ENCODE results near the gene PTK7.

PTK7 gene

DNA sequence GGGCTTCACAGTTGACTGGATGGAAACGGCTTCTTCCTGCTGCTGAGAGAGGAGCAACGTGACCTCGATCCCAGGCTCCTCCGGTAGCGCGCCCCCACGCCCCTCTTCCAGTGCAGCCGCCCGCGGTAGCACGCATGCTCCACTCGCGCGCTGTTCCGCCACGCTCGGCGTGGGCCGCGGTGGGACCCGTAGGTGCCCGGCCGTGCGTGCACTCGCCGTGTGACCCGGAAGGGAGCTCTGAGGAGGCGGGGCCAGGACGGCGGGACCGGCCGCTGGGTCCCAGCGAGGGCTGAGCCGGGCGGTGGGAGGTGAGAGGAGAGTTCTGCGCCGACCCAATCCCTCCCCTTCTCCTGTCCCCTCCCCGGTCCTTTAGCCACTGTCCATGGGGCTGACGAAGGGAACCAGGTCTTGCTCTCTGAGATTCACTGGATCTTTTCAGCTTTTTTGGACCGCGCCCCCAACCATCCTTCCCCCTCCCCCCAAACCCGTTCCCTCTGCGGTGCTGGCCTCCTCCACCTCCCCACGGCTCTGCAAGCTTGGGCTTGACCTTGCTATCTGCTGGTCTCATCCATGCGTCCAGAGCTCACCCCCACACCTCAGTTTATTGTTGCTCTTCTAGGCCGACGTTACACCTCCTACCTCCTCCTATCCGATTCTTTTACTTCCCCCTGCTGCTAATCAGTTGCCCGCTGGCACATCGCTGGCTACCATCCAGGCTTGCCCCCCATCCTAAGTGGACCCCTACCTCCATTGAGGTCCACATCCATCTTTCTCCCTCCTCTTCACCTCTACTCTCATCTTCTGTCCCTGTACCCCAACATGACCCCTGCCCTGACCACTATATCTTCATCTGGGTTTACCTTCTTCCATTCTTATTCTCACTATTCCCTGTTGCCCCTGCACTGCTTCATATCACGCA lies 106.1 kb downstream of the PTK7 start, which contains the start of gene CUL9:
CUL9 (plus strand) TSS at position 255 of the 919 bp plus-strand sequence. CDS start 2,115 bp downstream, outside the sequence.
- TF ChIP-seq, protein P1, sequence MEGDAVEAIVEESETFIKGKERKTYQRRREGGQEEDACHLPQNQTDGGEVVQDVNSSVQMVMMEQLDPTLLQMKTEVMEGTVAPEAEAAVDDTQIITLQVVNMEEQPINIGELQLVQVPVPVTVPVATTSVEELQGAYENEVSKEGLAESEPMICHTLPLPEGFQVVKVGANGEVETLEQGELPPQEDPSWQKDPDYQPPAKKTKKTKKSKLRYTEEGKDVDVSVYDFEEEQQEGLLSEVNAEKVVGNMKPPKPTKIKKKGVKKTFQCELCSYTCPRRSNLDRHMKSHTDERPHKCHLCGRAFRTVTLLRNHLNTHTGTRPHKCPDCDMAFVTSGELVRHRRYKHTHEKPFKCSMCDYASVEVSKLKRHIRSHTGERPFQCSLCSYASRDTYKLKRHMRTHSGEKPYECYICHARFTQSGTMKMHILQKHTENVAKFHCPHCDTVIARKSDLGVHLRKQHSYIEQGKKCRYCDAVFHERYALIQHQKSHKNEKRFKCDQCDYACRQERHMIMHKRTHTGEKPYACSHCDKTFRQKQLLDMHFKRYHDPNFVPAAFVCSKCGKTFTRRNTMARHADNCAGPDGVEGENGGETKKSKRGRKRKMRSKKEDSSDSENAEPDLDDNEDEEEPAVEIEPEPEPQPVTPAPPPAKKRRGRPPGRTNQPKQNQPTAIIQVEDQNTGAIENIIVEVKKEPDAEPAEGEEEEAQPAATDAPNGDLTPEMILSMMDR (IDR thresholded peaks at IDR 0.05; ENCODE audit: borderline replicate concordance, insufficient read depth, low read depth, low read length) = no peak
- H3K4me3 ChIP-seq (ENCODE audit: low read depth, low read length) = peak within 1 kb of the TSS; percentile 65

DNA sequence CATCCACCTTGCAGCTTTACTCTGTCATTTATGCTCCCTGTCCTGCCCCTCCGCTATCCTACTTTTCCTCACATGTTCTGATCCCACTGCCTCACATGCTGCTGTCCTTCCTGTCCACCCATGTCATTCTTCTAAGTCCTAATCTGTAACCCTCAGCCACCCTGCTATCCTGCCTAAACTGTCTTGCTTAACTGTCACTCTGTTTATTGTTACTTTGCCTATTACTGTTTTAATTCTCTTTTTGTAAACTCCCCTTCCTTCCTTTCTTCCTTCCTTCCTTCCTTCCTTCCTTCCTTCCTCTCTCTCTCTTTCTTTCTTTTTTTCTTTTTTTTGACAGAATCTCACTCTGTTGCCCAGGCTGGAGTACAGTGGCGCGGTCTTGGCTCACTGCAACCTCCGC lies 107.3 kb downstream of the PTK7 start:
- H3K4me3 ChIP-seq (ENCODE audit: low read depth, low read length) = no peak overlapping the region
- TF ChIP-seq, protein P1 (IDR thresholded peaks at IDR 0.05; ENCODE audit: borderline replicate concordance, insufficient read depth, low read depth, low read length) = no peak

DNA sequence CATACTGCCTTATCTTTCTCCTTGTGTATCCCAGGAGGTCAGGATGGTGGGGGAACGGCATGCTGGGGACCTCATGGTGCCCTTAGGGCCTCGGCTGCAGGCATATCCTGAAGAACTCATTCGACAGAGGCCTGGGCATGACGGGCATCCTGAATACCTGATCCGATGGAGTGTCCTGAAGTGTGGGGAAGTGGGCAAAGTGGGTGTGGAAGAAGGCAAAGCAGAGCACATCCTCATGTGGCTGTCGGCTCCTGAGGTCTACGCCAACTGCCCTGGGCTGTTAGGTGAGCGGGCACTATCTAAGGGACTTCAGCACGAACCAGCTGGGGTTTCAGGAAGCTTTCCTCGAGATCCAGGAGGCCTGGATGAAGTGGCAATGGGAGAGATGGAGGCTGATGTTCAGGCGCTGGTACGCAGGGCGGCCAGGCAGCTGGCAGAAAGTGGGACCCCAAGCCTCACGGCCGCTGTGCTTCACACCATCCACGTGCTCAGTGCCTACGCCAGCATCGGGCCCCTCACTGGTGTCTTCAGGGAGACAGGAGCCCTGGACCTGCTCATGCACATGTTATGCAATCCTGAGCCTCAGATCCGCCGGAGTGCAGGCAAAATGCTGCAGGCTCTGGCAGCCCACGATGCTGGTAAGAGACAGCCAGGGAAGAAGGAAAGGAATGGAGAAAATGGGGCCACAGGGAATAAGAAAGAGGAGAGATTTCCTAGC lies 108.3 kb downstream of the PTK7 start:
- H3K4me3 ChIP-seq (ENCODE audit: low read depth, low read length) = no peak overlapping the region
- TF ChIP-seq, protein P1 (IDR thresholded peaks at IDR 0.05; ENCODE audit: borderline replicate concordance, insufficient read depth, low read depth, low read length) = no peak

DNA sequence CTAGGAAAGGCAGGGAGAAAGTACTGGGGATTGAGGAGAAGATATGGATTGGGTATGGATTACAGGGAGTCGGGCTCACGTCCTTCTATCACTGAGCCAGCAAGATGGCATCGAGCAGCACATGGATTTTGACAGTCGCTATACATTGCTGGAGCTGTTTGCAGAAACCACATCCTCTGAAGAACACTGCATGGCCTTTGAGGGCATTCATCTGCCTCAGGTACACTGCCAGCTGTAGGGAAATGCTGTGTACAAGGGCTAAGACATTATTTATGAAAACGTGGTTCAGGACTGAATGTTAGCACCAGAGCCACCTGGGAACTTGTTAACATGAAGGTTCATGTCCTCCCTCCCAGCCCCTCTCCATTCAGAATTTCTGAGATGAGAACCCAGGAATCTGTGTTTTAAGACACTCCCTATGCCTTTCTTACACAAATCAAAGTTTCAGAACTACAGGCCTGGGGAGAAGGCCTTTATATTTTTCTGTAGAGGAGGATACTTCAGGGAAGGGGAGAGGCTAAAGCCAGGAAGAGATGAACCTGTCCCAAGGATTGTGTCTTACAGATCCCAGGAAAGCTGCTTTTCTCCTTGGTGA lies 109.4 kb downstream of the PTK7 start:
- TF ChIP-seq, protein P1 (IDR thresholded peaks at IDR 0.05; ENCODE audit: borderline replicate concordance, insufficient read depth, low read depth, low read length) = no peak
- no peak overlapping the region for H3K4me3 ChIP-seq (ENCODE audit: low read depth, low read length)

DNA sequence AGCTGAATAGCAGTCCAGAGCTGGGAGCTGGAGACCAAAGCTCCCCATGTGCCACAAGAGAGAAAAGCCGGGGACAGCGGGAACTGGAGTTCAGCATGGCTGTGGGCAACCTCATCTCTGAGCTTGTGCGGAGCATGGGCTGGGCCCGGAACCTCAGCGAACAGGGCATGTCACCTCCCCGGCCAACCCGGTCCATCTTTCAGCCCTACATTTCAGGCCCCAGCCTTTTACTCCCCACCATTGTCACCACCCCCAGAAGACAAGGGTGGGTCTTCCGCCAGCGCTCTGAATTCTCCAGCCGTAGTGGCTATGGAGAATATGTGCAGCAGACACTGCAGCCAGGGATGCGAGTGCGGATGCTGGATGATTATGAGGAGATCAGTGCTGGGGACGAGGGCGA lies 109.9 kb downstream of the PTK7 start:
- H3K4me3 ChIP-seq (ENCODE audit: low read depth, low read length) = no peak overlapping the region
- TF ChIP-seq, protein P1 (IDR thresholded peaks at IDR 0.05; ENCODE audit: borderline replicate concordance, insufficient read depth, low read depth, low read length) = no peak

DNA sequence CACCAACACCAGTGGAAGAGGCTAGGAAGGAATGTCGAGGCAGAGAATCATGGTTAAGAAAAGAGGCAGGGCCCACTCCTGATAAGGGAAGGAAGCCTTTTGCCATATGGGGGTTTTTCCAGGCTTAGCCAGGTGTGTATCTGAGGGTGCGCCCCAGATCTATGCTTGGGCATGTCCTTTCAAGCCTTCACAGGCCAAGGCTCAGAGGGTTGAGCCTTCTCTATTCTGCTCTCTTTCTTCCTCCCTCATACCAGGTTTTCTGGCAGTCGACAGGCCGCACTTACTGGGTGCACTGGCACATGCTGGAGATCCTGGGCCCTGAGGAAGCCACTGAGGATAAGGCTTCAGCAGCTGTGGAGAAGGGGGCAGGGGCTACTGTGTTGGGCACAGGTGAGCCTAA lies 110.6 kb downstream of the PTK7 start:
- TF ChIP-seq, protein P1 (IDR thresholded peaks at IDR 0.05; ENCODE audit: borderline replicate concordance, insufficient read depth, low read depth, low read length) = no peak
- H3K4me3 ChIP-seq (ENCODE audit: low read depth, low read length) = no peak overlapping the region
